Activated naive CD4-positive, alpha-beta T cell treated with anti-CD3 and anti-CD28 coated beads, Interleukin-2, amount 10 ng/mL, durations not matched to agents 7 days and 5 days (primary cell): ENCODE results near the gene KANSL1.

Source experiments
- CTCF ChIA-PET: fragments of 350-600 bp; sonication (Branson Sonifier 250); formaldehyde crosslinking; loops from one replicate; lab custom pipeline; 2021; ENCODE audit warnings: antibody characterized with exemption; lab: Charles Lee
- DNase-seq: peaks from one replicate; pipeline ENCODE4 v3.0.0-alpha.2; 2020
- H3K27ac Mint-ChIP-seq: one replicate; pipeline ENCODE4 v1.8.0; 2021; ENCODE audit warnings: mild to moderate bottlenecking, moderate library complexity, mixed read lengths
- H3K27me3 Mint-ChIP-seq: one replicate; pipeline ENCODE4 v1.8.0; 2021; ENCODE audit warnings: mild to moderate bottlenecking, mixed read lengths
- H3K36me3 Mint-ChIP-seq: one replicate; pipeline ENCODE4 v1.8.0; 2021; ENCODE audit warnings: mixed read lengths
- H3K4me1 Mint-ChIP-seq: one replicate; pipeline ENCODE4 v1.8.0; 2021; ENCODE audit warnings: mixed read lengths
- H3K4me3 Mint-ChIP-seq: one replicate; pipeline ENCODE4 v1.8.0; 2021; ENCODE audit warnings: mild to moderate bottlenecking, moderate library complexity, mixed read lengths
- H3K9me3 Mint-ChIP-seq: one replicate; pipeline ENCODE4 v1.8.0; 2021; ENCODE audit warnings: mixed read lengths

Gene KANSL1

DNA sequence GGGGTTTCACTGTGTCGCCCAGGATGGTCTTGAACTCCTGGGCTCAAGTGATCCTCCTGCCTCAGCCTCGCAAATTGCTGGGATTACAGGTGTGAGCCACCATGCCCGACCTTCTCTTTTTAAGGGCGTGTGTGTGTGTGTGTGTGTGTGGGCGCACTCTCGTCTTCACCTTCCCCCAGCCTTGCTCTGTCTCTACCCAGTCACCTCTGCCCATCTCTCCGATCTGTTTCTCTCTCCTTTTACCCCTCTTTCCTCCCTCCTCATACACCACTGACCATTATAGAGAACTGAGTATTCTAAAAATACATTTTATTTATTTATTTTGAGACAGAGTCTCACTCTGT, 190.3 kb downstream of the KANSL1 start:
- H3K27me3 Mint-ChIP-seq: peaks cover 18% of the 10 kb centered on the region
- no peaks in the 10 kb centered on the region for H3K4me1 Mint-ChIP-seq
- CTCF ChIA-PET: interaction anchor here (0.7 to 4.2 kb wide), 8 partner anchors 31 to 212 kb away, joined by 3 to 18 read pairs (median 3); no protein-coding TSS in a partner anchor
- H3K36me3 Mint-ChIP-seq: no peaks in the 10 kb centered on the region
- H3K9me3 Mint-ChIP-seq: no peaks in the 10 kb centered on the region
- no peak overlapping the region for H3K4me3 Mint-ChIP-seq
- H3K27ac Mint-ChIP-seq: no peak overlapping the region
- no peak for DNase-seq

DNA sequence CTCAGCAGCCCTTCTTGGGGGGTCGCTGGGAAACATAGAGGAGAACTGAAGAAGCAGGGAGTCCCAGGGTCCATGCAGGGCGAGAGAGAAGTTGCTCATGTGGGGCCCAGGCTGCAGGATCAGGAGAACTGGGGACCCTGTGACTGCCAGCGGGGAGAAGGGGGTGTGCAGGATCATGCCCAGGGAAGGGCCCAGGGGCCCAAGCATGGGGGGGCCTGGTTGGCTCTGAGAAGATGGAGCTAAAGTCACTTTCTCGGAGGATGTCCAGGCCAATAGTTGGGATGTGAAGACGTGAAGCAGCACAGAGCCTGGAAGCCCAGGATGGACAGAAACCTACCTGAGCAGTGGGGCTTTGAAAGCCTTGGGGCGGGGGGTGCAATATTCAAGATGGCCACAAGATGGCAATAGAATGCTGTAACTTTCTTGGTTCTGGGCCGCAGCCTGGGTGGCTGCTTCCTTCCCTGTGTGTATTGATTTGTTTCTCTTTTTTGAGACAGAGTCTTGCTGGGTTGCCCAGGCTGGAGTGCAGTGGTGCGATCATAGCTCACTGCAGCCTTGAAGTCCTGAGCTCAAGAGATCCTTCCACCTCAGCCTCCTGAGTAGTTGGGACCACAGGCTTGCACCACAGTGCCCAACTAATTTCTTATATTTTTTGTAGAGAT, 190.8 kb downstream of the KANSL1 start:
- no peaks in the 10 kb centered on the region for H3K36me3 Mint-ChIP-seq
- CTCF ChIA-PET: interaction anchor here (0.7 to 4.2 kb wide), 10 partner anchors 32 to 212 kb away, joined by 3 to 18 read pairs (median 4); no protein-coding TSS in a partner anchor
- DNase-seq: peak; percentile 80
- no peak overlapping the region for H3K4me3 Mint-ChIP-seq
- H3K27me3 Mint-ChIP-seq: peaks cover 18% of the 10 kb centered on the region
- H3K4me1 Mint-ChIP-seq: no peaks in the 10 kb centered on the region
- no peak overlapping the region for H3K27ac Mint-ChIP-seq
- H3K9me3 Mint-ChIP-seq: no peaks in the 10 kb centered on the region

DNA sequence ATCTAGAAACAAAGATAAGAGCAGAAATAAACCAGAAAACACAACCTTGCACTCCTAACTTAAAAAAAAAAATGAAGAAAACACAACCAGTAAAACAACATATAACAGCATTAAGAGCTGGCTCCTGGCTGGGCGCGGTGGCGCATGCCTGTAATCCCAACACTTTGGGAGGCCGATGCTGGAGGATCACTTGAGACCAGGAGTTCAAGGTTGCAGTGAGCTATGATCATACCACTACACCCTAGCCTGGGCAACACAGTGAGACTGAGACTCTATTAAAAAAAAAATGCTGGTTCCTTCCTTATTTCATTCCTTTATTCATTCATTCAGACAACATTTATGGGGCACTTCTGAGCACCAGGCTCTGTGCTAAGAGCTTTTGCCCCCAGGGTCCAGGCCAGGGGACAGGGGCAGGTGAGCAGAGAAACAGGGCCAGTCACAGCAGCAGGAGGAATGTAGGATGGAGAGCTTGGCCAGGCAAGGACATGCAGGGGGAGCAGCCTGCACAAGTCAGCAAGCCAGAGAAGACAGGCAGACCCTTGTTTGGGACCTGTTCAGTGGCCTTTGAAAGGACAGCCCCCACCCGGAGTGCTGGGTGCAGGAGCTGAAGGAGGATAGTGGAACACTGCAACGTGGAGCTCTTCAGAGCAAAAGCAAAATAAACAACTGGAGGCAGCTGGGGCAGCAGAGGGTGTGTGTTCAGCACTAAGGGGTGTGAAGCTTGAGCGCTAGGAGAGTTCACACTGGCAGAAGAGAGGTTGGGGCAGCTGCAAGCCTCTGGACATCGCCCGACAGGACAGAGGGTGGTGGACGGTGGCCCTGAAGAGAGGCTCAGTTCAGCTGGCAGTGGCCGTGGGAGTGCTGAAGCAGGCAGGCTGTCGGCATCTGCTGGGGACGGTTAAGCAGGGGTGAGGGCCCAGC, 191.6 kb downstream of the KANSL1 start:
- no peak overlapping the region for H3K4me3 Mint-ChIP-seq
- no peaks in the 10 kb centered on the region for H3K9me3 Mint-ChIP-seq
- H3K4me1 Mint-ChIP-seq: no peaks in the 10 kb centered on the region
- peaks cover 18% of the 10 kb centered on the region for H3K27me3 Mint-ChIP-seq
- CTCF ChIA-PET: interaction anchor here (1.1 to 4.2 kb wide), 6 partner anchors 42 to 213 kb away, joined by 3 to 18 read pairs (median 8); no protein-coding TSS in a partner anchor
- no peak for DNase-seq
- no peak overlapping the region for H3K27ac Mint-ChIP-seq
- H3K36me3 Mint-ChIP-seq: no peaks in the 10 kb centered on the region

DNA sequence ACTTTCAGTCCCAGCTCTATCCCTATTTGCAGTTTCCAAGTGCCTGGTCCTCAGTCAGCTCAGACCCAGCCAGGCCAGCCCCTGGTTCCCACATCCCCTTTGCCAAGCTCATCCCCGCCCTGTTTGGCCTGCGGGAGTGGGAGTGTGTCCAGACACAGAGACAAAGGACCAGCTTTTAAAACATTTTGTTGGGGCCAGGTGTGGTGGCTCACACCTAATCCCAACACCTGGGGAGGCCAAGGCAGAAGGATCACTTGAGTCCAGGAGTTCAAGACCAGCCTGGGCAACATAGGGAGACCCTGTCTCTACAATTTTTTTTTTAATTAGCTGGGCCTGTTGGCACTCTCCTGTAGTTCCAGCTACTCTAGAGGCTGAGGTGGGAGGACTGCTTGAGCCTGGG, 192.5 kb downstream of the KANSL1 start:
- CTCF ChIA-PET: interaction anchor here (1.7 to 4.2 kb wide), 3 partner anchors 58 to 212 kb away, joined by 4 to 18 read pairs (median 13); no protein-coding TSS in a partner anchor

DNA sequence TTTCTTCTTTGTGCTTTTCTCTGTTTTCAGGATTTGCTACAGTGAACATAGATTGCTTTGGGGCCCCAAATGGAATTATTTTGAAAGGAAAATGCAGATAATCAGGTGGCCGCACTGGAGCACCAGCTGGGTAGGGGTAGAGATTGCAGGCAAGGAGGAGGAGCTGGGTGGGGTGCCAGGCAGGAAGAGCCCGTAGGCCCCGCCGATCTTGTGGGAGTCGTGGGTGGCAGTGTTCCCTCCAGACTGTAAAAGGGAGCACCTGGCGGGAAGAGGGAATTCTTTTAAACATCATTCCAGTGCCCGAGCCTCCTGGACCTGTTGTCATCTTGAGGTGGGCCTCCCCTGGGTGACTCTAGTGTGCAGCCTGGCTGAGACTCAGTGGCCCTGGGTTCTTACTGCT, 192.9 kb downstream of the KANSL1 start:
- CTCF ChIA-PET: interaction anchor here (2.3 kb wide), 1 partner anchor 213 kb away, joined by 13 read pairs; no protein-coding TSS in a partner anchor
- DNase-seq: no peak
- Mint-ChIP-seq H3K27ac (no peak overlapping the region), H3K27me3 (peaks cover 18% of the 10 kb centered on the region), H3K9me3 (no peaks in the 10 kb centered on the region), H3K4me1 (no peaks in the 10 kb centered on the region), H3K4me3 (no peak overlapping the region), H3K36me3 (no peaks in the 10 kb centered on the region)

More for the DNA sequence above, 192.5 kb downstream of the KANSL1 start:
- no peaks in the 10 kb centered on the region for H3K4me1 Mint-ChIP-seq
- H3K36me3 Mint-ChIP-seq: no peaks in the 10 kb centered on the region
- no peaks in the 10 kb centered on the region for H3K9me3 Mint-ChIP-seq
- H3K4me3 Mint-ChIP-seq: no peak overlapping the region
- H3K27ac Mint-ChIP-seq: no peak overlapping the region
- H3K27me3 Mint-ChIP-seq: peaks cover 18% of the 10 kb centered on the region
- DNase-seq: no peak

DNA sequence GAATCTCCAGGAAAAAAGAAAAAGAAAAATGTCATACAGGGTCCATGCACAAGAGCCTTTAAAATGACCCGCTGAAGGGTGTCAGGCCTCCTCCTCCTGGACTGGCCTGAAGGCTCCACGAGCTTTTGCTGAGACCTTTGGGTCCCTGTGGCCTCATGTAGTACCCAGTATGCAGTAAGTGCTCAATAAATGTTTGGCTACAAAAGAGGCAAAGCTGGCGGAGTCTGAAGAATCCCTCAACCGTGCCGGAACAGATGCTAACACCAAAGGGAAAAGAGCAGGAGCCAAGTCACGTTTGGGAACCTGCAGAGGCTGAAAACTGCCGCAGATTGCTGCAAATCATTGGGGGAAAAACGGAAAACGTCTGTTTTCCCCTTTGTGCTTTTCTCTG, 193.3 kb downstream of the KANSL1 start:
- no peak overlapping the region for H3K4me3 Mint-ChIP-seq
- peaks cover 18% of the 10 kb centered on the region for H3K27me3 Mint-ChIP-seq
- DNase-seq: no peak
- H3K4me1 Mint-ChIP-seq: no peaks in the 10 kb centered on the region
- no peaks in the 10 kb centered on the region for H3K36me3 Mint-ChIP-seq
- H3K27ac Mint-ChIP-seq: no peak overlapping the region
- CTCF ChIA-PET: interaction anchor here (1.0 kb wide), 1 partner anchor 44 kb away, joined by 3 read pairs; no protein-coding TSS in a partner anchor
- H3K9me3 Mint-ChIP-seq: no peaks in the 10 kb centered on the region

DNA sequence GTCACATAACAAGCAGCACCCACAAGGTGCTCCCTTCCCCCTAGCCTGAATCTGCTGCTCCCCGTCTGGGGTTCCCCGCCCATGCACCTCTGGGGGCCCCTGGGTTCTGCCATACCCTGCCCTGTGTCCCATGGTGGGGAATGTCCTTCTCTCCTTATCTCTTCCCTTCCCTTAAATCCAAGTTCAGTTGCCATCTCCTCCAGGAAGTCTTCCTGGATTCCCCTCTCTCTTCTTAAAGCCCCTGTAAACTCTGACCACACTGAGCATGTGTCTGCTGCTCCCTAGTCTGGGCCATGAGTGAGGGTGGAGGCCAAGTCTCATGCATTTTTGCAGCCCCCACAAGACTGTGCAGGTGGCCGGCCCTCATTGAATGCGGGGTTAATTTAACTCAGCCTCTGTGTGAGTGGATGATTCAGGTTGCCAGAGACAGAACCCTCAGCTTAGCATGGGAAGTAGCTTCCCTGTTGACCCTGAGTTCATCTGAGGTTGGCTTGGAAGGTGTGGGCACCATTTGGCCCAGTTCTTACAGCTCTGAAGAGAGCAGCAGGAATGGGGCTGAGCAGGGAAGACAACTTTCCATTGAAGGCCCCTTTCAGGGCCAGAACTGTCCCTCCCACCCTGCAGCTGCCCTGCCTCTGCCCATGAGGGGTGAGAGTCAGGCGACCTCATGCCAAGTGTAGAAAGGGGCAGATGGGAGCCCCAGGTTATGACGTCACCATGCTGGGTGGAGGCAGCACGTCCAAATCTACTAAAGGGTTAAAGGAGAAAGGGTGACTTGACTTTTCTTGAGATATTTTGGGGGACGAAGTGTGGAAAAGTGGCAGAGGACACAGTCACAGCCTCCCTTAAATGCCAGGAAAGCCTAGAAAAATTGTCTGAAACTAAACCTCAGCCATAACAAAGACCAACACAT, 194.0 kb downstream of the KANSL1 start, which contains the start of gene STH:
Gene STH (plus strand): TSS at position 264 of the 913 bp plus-strand sequence. CDS start 30 bp downstream, at position 294.
- no peak within 1 kb of the TSS for H3K4me3 Mint-ChIP-seq
- no peak within 1 kb of the TSS for H3K27ac Mint-ChIP-seq
- CTCF ChIA-PET: interaction anchor here (0.6 to 1.0 kb wide), 2 partner anchors 44 to 45 kb away, joined by 3 to 4 read pairs; no protein-coding TSS in a partner anchor
- no peaks in the 10 kb centered on the region for H3K4me1 Mint-ChIP-seq
- peaks cover 18% of the 10 kb centered on the region for H3K27me3 Mint-ChIP-seq
- no peaks in the 10 kb centered on the region for H3K36me3 Mint-ChIP-seq
- no peak for DNase-seq
- H3K9me3 Mint-ChIP-seq: no peaks in the 10 kb centered on the region

DNA sequence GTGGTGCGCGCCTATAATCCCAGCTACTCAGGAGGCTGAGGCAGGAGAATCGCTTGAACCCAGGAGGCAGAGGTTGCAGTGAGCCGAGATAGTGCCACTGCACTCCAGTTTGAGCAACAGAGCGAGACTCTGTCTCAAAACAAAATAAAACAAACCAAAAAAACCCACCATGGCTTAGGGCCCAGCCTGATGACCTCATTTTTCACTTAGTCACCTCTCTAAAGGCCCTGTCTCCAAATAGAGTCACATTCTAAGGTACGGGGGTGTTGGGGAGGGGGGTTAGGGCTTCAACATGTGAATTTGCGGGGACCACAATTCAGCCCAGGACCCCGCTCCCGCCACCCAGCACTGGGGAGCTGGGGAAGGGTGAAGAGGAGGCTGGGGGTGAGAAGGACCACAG, 195.6 kb downstream of the KANSL1 start:
- Mint-ChIP-seq H3K4me3 (no peak overlapping the region), H3K27ac (no peak overlapping the region), H3K4me1 (no peaks in the 10 kb centered on the region), H3K27me3 (peaks cover 18% of the 10 kb centered on the region), H3K9me3 (no peaks in the 10 kb centered on the region), H3K36me3 (no peaks in the 10 kb centered on the region)
- DNase-seq: no peak
- CTCF ChIA-PET: interaction anchor here (0.6 to 0.8 kb wide), 2 partner anchors 14 to 42 kb away, joined by 3 read pairs; no protein-coding TSS in a partner anchor

DNA sequence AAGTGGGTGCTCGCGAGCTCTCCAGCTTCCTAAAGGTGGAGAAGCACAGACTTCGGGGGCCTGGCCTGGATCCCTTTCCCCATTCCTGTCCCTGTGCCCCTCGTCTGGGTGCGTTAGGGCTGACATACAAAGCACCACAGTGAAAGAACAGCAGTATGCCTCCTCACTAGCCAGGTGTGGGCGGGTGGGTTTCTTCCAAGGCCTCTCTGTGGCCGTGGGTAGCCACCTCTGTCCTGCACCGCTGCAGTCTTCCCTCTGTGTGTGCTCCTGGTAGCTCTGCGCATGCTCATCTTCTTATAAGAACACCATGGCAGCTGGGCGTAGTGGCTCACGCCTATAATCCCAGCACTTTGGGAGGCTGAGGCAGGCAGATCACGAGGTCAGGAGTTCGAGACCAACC, 196.1 kb downstream of the KANSL1 start:
- CTCF ChIA-PET: no interaction called here
- Mint-ChIP-seq H3K27me3 (peaks cover 18% of the 10 kb centered on the region), H3K9me3 (no peaks in the 10 kb centered on the region), H3K36me3 (no peaks in the 10 kb centered on the region), H3K4me1 (no peaks in the 10 kb centered on the region), H3K27ac (no peak overlapping the region), H3K4me3 (no peak overlapping the region)
- DNase-seq: no peak

DNA sequence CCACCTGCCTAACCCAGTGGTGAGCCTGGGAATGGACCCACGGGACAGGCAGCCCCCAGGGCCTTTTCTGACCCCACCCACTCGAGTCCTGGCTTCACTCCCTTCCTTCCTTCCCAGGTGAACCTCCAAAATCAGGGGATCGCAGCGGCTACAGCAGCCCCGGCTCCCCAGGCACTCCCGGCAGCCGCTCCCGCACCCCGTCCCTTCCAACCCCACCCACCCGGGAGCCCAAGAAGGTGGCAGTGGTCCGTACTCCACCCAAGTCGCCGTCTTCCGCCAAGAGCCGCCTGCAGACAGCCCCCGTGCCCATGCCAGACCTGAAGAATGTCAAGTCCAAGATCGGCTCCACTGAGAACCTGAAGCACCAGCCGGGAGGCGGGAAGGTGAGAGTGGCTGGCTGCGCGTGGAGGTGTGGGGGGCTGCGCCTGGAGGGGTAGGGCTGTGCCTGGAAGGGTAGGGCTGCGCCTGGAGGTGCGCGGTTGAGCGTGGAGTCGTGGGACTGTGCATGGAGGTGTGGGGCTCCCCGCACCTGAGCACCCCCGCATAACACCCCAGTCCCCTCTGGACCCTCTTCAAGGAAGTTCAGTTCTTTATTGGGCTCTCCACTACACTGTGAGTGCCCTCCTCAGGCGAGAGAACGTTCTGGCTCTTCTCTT, 196.8 kb downstream of the KANSL1 start:
- no peaks in the 10 kb centered on the region for H3K9me3 Mint-ChIP-seq
- CTCF ChIA-PET: no interaction called here
- no peak for DNase-seq
- no peak overlapping the region for H3K4me3 Mint-ChIP-seq
- no peak overlapping the region for H3K27ac Mint-ChIP-seq
- H3K27me3 Mint-ChIP-seq: peaks cover 18% of the 10 kb centered on the region
- no peaks in the 10 kb centered on the region for H3K4me1 Mint-ChIP-seq
- H3K36me3 Mint-ChIP-seq: no peaks in the 10 kb centered on the region

DNA sequence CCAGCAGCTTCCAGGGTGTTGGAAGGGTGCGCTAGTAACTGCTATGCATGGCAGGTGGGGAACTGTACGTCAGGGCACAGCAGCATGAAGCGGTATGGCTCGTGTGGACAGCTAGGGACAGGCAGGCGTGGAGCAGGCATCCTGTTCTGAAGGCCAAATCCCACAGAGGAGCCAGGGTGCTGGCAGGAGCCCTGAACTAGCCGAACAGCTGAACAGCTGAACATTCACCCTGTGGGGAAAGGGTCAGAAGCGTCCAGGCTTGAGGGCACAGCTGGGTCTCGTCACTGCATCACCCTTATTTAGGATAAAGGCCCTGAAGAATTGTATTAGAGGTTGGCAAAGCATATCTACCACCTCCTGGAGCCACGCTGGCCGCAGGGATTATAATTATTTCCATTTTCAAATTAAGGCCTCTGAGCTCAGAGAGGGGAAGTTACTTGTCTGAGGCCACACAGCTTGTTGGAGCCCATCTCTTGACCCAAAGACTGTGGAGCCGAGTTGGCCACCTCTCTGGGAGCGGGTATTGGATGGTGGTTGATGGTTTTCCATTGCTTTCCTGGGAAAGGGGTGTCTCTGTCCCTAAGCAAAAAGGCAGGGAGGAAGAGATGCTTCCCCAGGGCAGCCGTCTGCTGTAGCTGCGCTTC, 197.5 kb downstream of the KANSL1 start:
- CTCF ChIA-PET: no interaction called here
- DNase-seq: no peak
- Mint-ChIP-seq H3K36me3 (no peaks in the 10 kb centered on the region), H3K27ac (no peak overlapping the region), H3K27me3 (peaks cover 17% of the 10 kb centered on the region), H3K4me1 (no peaks in the 10 kb centered on the region), H3K4me3 (no peak overlapping the region), H3K9me3 (no peaks in the 10 kb centered on the region)

DNA sequence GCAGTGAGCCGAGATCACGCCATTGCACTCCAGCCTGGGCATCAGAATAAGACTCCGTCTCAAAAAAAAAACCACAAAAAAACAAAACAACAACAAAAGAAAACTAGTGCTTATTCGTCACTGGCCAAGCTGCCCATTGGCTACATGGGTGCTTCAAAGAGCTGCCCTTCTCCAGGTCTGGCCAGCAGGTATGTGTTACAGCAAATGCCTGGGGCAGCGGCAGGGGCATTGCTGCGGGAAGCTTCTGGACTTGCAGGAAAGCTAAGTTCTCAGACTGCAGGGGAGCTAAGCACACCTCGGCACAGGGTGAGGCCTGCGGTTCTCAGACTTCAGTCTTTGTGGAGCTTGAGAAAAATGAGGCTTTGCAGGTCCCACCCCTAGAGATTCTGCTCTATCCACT, 198.2 kb downstream of the KANSL1 start:
- Mint-ChIP-seq H3K27ac (no peak overlapping the region), H3K4me1 (no peaks in the 10 kb centered on the region), H3K4me3 (no peak overlapping the region), H3K36me3 (no peaks in the 10 kb centered on the region), H3K9me3 (no peaks in the 10 kb centered on the region), H3K27me3 (peaks cover 12% of the 10 kb centered on the region)
- no peak for DNase-seq
- CTCF ChIA-PET: no interaction called here
